Brain microvascular endothelial cell (primary cell): ENCODE data around the gene IMPG2.

Experiments
- DNase-seq: peaks from one replicate; pipeline ENCODE4 v3.0.0-alpha.2; 2020
- H3K27ac ChIP-seq: fragments of 250-450 bp; sonication (Bioruptor Pico); 2 replicates; pipeline ENCODE4 v1.5.1; 2020; ENCODE audit warnings: mild to moderate bottlenecking, moderate library complexity
- H3K27me3 ChIP-seq: fragments of 250-450 bp; sonication (Bioruptor Pico); replicated peaks from 2 replicates; pipeline ENCODE4 v1.5.1; 2020; ENCODE audit warnings: mild to moderate bottlenecking
- H3K36me3 ChIP-seq: fragments of 250-450 bp; sonication (Bioruptor Pico); replicated peaks from 2 replicates; pipeline ENCODE4 v1.5.1; 2020; ENCODE audit warnings: mild to moderate bottlenecking
- H3K4me3 ChIP-seq: 2 replicates; pipeline ENCODE4 v1.5.1; 2011; ENCODE audit warnings: low read depth, mild to moderate bottlenecking, control low read depth, low read length, moderate library complexity
- in situ Hi-C: cut with HindIII; loops from 2 replicates; pipeline ENCODE4 v1.10.0; 2017; ENCODE audit warnings: low sequenced_read_pairs, low pct_ligation_motif_present
- TF ChIP-seq, protein P1 (sequence below): IDR thresholded peaks from 2 replicates; pipeline ENCODE4 v1.5.1; 2011; ENCODE audit warnings: low read depth, mild to moderate bottlenecking, moderate library complexity, low read length, control low read depth, inconsistent platforms; ENCODE audit errors: missing control alignments

The IMPG2 gene

DNA sequence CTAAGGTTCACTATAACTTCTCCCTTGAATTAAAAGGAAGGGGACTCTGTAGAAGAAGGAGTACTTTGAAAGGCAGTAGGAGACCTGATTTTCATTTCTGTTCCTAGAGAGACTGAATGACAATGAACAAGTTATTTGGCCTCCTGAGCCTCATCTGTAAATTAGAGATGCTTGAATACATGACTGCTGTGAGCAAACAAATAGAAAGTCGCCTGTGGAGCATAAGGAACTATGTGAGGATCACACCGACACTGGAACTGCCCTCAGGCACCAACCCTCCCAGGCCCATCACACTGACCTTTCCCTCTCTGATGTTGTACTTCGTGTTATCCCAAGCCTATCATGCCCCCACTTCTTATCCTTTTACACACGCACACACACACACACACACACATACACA, 48.6 kb downstream of the IMPG2 start:
- in situ Hi-C loops = no loop called here
- Histone ChIP-seq H3K27ac (no peak overlapping the region), H3K27me3 (no peaks in the 10 kb centered on the region), H3K36me3 (no peaks in the 10 kb centered on the region), H3K4me3 (no peak overlapping the region)
- TF ChIP-seq, protein P1, sequence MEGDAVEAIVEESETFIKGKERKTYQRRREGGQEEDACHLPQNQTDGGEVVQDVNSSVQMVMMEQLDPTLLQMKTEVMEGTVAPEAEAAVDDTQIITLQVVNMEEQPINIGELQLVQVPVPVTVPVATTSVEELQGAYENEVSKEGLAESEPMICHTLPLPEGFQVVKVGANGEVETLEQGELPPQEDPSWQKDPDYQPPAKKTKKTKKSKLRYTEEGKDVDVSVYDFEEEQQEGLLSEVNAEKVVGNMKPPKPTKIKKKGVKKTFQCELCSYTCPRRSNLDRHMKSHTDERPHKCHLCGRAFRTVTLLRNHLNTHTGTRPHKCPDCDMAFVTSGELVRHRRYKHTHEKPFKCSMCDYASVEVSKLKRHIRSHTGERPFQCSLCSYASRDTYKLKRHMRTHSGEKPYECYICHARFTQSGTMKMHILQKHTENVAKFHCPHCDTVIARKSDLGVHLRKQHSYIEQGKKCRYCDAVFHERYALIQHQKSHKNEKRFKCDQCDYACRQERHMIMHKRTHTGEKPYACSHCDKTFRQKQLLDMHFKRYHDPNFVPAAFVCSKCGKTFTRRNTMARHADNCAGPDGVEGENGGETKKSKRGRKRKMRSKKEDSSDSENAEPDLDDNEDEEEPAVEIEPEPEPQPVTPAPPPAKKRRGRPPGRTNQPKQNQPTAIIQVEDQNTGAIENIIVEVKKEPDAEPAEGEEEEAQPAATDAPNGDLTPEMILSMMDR = no peak
- DNase-seq = no peak

DNA sequence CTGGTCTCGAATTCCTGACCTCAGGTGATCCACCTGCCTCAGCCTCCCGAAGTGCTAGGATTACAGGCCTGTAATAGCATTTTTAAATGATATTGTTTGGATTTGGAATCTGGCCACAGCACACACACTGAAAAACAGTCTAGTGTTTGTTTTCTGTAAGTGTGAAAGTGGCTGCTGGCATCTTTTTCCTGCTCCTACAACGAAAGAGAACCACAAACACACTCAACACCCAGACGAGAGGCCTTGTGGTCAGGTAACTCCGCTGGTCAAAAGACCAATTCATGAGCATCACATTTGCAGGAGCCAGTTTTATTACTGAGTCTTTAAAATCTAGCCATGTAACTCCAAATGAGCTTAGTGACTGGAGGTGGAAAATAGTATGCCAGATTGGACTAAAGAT, 50.2 kb downstream of the IMPG2 start:
- TF ChIP-seq, protein P1 = no peak
- Histone ChIP-seq H3K4me3 (no peak overlapping the region), H3K27me3 (no peaks in the 10 kb centered on the region), H3K27ac (no peak overlapping the region), H3K36me3 (no peaks in the 10 kb centered on the region)
- no peak for DNase-seq
- in situ Hi-C loops = no loop called here

DNA sequence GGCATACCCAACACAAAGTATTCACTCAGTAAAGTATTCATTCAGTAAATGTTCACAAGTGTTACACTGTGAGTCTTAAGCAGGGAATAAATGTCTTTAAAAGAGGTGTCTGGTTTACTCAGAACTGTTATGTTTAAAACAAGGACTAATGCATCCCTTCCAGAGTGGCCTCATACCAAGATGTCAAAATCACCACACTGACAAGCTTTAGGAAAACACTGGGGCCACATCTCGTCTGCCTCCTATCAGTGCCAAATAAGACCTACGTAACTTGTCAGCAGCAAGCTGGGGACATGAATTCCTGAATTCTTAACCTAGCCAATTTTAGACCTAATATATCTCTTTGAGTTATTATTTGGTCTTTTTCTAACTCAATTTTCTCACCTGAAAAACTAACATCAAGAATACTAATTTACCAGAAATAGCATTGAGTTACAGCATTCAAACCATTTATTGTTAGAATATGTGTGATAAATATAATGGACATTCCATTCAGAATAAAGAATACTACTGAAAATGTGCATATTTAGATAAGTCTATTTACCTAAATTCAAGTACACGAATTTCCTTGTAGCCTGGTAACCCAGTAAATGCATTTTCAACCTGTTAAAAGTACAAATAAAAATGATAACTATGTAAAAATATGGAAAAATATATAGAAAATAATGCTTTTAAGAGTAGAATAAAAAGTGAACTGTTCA, 51.3 kb downstream of the IMPG2 start:
- H3K36me3 ChIP-seq = no peaks in the 10 kb centered on the region
- DNase-seq = no peak
- in situ Hi-C loops = no loop called here
- no peaks in the 10 kb centered on the region for H3K27me3 ChIP-seq
- no peak overlapping the region for H3K27ac ChIP-seq
- TF ChIP-seq, protein P1 = no peak
- no peak overlapping the region for H3K4me3 ChIP-seq

DNA sequence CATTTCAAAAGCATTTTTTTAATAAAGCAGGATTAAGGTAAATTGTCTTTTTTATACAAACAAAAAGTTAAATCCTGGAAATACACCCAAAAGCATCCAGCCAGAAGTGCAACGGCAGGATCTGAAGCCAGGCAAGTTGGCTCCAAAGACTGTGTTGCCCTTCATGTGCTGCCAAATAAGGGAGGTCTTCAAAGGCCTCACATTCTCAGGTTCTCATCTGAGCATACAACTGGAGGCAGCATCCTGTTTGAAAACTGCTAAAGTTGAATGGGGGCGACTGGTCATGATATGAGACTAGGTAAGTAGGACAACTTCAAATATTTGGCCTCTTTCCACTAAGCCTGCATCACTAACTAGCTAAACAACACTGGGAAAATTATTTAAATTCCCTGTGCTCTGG, 52.2 kb downstream of the IMPG2 start:
- TF ChIP-seq, protein P1 = no peak
- Histone ChIP-seq H3K4me3 (no peak overlapping the region), H3K27ac (no peak overlapping the region), H3K27me3 (no peaks in the 10 kb centered on the region), H3K36me3 (no peaks in the 10 kb centered on the region)
- DNase-seq = no peak
- in situ Hi-C loops = no loop called here

DNA sequence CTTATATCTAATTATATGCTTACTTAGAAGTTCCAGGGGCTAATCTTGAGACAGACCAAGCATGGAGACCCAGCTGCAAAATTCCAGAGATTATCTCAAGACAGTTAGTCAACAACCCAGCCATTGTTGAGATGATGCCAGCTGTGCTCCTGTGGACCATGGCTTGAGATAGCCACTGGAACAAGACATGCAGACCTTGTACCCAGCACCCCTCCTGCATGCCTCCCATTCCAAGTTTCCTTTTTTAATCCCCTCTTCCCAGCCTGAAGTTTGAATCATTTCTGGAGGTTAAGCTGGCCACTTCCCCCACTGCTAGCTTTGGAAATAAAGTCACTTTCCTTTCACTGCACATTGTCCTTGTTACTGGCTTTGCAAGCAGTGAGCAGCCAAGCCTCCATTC, 53.8 kb downstream of the IMPG2 start:
- no peak overlapping the region for H3K27ac ChIP-seq
- TF ChIP-seq, protein P1 = no peak
- no peak overlapping the region for H3K4me3 ChIP-seq
- in situ Hi-C loops = no loop called here
- no peaks in the 10 kb centered on the region for H3K27me3 ChIP-seq
- H3K36me3 ChIP-seq = no peaks in the 10 kb centered on the region
- no peak for DNase-seq

DNA sequence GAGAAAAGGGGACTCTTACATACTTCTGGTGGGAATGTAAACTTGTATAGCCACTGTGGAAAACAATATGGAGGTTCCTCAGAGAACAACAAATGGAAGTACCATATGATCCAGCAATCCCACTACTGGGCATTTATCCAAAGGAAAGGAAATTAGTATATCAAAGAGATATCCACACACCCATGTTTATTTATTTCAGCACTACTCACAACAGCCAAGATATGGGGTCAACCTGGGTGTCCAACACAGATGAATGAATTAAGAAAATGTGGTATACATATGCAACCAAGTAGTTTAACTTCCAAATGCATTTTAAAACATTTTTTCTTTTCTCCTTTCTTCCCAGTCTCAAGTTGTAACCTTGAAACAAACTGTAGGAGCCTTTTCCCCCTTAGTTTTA, 54.3 kb downstream of the IMPG2 start:
- TF ChIP-seq, protein P1 = no peak
- in situ Hi-C loops = no loop called here
- no peaks in the 10 kb centered on the region for H3K27me3 ChIP-seq
- no peak overlapping the region for H3K27ac ChIP-seq
- H3K36me3 ChIP-seq = no peaks in the 10 kb centered on the region
- no peak overlapping the region for H3K4me3 ChIP-seq
- DNase-seq = no peak
